Right lobe of liver (tissue), 6 donors: ENCODE measurements around the gene NUDT22. TPM values are rescaled to one million over a fixed set of nuclear protein-coding genes. Genes with fewer than 3 reads are reported as not detected.
A peak's percentile ranks its signal among the peaks of the same experiment; 100 is the strongest.

Experiments
- ATAC-seq, 4 donors: fragments of 200-7000 bp; cut with Tn5 transposase; one replicate each; pipeline ENCODE4 v1.9.1; 2020; ENCODE audit warnings: mild to moderate bottlenecking in 4 of 4, moderate library complexity in 4 of 4
- DNase-seq, 3 donors: peaks; one replicate each; pipeline ENCODE4 v3.0.0-alpha.2; 2020
- H3K27ac ChIP-seq, 3 donors: fragments of 200-600 bp; one replicate each; pipeline ENCODE4 v1.8.0; 2022
- H3K27me3 ChIP-seq, 2 donors: fragments of 200-600 bp; one replicate each; pipeline ENCODE4 v1.8.0; 2022
- H3K36me3 ChIP-seq, 4 donors: fragments of 200-600 bp; sonication (generic) in 1 of 4; one replicate each; pipeline versions ENCODE4 v1.5.1 to v1.8.0; 2017 to 2022; ENCODE audit warnings: control low read depth in 1 of 4
- H3K4me1 ChIP-seq, 4 donors: fragments of 200-600 bp; sonication (generic) in 1 of 4; one replicate each; pipeline versions ENCODE4 v1.5.1 to v1.8.0; 2017 to 2022; ENCODE audit warnings: control low read depth in 1 of 4
- H3K4me3 ChIP-seq, 3 donors: fragments of 200-600 bp; one replicate each; pipeline ENCODE4 v1.8.0; 2022
- H3K9me3 ChIP-seq, 4 donors: fragments of 200-600 bp; sonication (generic) in 1 of 4; one replicate each; pipeline versions ENCODE4 v1.5.1 to v1.8.0; 2017 to 2022; ENCODE audit warnings: control low read depth in 1 of 4
- POLR2A ChIP-seq: fragments of 450-650 bp; IDR thresholded peaks from one replicate; pipeline ENCODE4 v1.6.1; 2017; ENCODE audit warnings: antibody characterized with exemption, mild to moderate bottlenecking
- WGBS: methylation state at CpG from one replicate; pipeline ENCODE4 v1.1.6; 2018; ENCODE audit warnings: low coverage, low lambda C conversion rate; ENCODE audit not compliant: insufficient coverage; ENCODE audit errors: missing lambda C conversion rate; 5-methylcytosine and 5-hydroxymethylcytosine counted together
- intact Hi-C, 2 donors: fragments of 100-400 bp; cut with DNase I; formaldehyde crosslinking; loops; one replicate each; pipeline versions ENCODE4 v1.11.2 to v1.14.1; 2022
- total RNA-seq, 6 experiments: library from RNA; depleted of rRNA in 2 of 6; stranded (reverse); fragments of >200 nt in 2 of 6; fragmentation: NEBNext Ultra II Directional in 3 of 6; extraction: Animal tissue kit (Norgen Biotek cat#: 25700) in 3 of 6; gene quantifications; one replicate each; pipeline versions ENCODE4 v1.1.0 to v1.2.4, GENCODE V29; 2016 to 2023
- TF ChIP-seq, protein P1 (sequence below), 4 donors: fragments of 200-600 bp in 3 of 4; fragments of 450-650 bp in 1 of 4; IDR thresholded peaks; one replicate each; pipeline versions ENCODE4 v1.5.1 to v1.8.0; 2016 to 2022; ENCODE audit warnings: antibody characterized with exemption in 4 of 4, mild to moderate bottlenecking in 2 of 4
- donor health status: DM: no; HTN: yes; CAD: no.
- donor health status: DM: no; HTN: no; CAD: no.
- donor health status: DM: no; HTN: no; CAD: no.
- donor health status: DM: no; HTN: yes; CAD: no.
- donor health status: DM: no; HTN: yes; CAD: no.

NUDT22 gene
- total RNA-seq, 6 experiments from 2014 or later, result 23.2 to 46.7 (median 32.1) TPM

DNA sequence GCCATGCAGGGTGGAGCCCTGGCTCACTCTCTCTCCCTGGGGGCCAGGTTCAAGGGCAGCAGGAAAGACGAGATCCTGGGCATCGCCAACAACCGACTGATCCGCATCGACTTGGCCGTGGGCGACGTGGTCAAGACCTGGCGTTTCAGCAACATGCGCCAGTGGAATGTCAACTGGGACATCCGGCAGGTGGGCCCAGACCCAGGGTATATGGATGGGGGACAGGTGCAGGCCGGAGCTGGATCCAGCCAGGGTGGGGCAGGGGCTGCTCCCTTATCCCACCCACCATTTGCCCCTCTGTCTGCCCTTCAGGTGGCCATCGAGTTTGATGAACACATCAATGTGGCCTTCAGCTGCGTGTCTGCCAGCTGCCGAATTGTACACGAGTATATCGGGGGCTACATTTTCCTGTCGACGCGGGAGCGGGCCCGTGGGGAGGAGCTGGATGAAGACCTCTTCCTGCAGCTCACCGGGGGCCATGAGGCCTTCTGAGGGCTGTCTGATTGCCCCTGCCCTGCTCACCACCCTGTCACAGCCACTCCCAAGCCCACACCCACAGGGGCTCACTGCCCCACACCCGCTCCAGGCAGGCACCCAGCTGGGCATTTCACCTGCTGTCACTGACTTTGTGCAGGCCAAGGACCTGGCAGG, 2.9 kb upstream of the NUDT22 start:
- no peaks in the 10 kb centered on the region for H3K9me3 ChIP-seq
- intact Hi-C loops, result no loop called here
- H3K36me3 ChIP-seq, result peaks cover 0 to 28% (median 0%) of the 10 kb centered on the region in 4 donors
- no peak overlapping the region for H3K4me3 ChIP-seq
- WGBS, result 57% methylated on average over 2 of the region's 24 CpGs
- TF ChIP-seq, protein P1, sequence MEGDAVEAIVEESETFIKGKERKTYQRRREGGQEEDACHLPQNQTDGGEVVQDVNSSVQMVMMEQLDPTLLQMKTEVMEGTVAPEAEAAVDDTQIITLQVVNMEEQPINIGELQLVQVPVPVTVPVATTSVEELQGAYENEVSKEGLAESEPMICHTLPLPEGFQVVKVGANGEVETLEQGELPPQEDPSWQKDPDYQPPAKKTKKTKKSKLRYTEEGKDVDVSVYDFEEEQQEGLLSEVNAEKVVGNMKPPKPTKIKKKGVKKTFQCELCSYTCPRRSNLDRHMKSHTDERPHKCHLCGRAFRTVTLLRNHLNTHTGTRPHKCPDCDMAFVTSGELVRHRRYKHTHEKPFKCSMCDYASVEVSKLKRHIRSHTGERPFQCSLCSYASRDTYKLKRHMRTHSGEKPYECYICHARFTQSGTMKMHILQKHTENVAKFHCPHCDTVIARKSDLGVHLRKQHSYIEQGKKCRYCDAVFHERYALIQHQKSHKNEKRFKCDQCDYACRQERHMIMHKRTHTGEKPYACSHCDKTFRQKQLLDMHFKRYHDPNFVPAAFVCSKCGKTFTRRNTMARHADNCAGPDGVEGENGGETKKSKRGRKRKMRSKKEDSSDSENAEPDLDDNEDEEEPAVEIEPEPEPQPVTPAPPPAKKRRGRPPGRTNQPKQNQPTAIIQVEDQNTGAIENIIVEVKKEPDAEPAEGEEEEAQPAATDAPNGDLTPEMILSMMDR (IDR thresholded peaks at IDR 0.05), result no peak
- TF ChIP-seq POLR2A, result no peak
- peak in 1 of 4 donors; percentile 1 for ATAC-seq
- no peaks in the 10 kb centered on the region for H3K27me3 ChIP-seq
- H3K27ac ChIP-seq, result no peak overlapping the region
- peak in 2 of 3 donors; percentile 38 to 52 for DNase-seq
- H3K4me1 ChIP-seq, result peaks cover 4 to 29% (median 17%) of the 10 kb centered on the region in 4 donors

DNA sequence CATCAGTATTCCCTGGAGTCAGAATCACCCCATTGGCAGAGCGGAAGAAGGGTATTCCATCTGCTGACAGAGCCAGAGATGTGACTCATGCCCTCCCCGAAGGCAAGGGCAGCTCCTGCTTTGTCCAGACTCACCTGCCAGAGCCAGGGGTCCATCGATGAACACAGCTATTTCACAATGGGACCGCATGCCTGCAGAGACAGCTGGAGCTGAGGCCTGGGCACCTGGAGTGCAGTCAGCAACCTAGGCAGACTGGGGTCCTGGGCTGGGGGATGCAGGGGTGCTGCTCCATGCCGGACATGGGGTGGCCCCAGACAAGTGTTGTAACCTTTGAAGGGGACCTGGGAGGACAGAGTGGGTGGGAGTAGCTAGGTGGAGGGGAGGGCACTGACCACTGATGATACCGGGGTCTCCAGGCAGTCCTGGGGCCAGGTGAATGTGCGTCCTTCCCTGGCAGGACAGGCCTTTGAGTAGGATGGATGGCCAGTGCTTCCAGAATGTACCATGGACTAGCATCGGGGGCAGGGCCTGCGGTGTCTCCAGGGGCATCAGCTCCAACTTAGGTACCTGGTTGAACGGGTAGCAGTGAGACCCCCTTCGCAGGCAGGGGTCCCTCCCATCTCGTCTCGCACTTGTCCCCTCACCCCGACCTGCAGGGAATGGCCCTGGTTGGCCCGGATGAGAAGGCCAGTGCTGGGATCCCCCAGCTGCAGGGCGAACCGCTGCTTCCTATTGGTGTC, 1.8 kb upstream of the NUDT22 start:
- no peak for TF ChIP-seq POLR2A
- TF ChIP-seq, protein P1 (IDR thresholded peaks at IDR 0.05), result no peak
- Histone ChIP-seq H3K27me3 (no peaks in the 10 kb centered on the region), H3K27ac (no peak overlapping the region), H3K9me3 (no peaks in the 10 kb centered on the region), H3K4me1 (peaks cover 4 to 18% (median 11%) of the 10 kb centered on the region in 4 donors), H3K36me3 (peaks cover 0 to 28% (median 0%) of the 10 kb centered on the region in 4 donors), H3K4me3 (no peak overlapping the region)
- DNase-seq, result peak in 1 of 3 donors; percentile 49
- intact Hi-C loops, result no loop called here
- 100% methylated on average over 1 of the region's 17 CpGs for WGBS
- no peak for ATAC-seq

DNA sequence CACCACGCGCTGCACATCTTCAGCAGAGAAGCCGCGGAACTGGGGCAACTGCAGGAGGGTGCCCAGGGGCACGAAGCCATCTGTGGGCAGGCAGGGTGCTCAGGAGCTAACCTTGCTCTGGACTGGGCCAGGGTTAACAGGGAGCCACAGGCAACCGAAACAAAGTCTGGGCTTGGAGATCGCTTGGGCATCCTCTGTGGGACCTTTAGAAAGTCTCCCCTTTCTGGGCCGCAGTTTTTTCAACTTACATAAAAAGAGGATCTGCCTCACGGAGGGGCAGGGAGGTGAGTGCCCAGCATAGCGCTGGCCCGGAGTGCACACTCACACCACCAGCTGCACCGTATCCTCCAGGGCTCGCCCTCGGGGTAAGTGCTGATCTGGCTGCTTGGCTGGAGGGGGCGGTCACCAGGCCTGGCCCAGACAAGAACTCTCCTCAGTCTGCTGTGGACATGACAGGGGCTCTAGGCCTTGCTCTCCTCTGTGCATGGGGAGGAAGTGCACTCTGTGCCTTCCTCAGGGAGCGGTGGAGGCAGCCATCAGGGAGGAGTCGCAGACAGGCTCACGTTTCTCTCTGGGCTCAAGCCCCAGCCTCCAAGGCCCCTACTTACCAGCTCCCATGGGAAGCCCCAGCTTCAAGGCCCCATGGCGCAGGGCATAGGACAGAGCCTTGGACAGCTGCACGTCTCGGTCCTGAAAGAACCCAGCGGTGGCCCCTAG, 1.0 kb upstream of the NUDT22 start:
- intact Hi-C loops, result no loop called here
- ATAC-seq, result no peak

DNA sequence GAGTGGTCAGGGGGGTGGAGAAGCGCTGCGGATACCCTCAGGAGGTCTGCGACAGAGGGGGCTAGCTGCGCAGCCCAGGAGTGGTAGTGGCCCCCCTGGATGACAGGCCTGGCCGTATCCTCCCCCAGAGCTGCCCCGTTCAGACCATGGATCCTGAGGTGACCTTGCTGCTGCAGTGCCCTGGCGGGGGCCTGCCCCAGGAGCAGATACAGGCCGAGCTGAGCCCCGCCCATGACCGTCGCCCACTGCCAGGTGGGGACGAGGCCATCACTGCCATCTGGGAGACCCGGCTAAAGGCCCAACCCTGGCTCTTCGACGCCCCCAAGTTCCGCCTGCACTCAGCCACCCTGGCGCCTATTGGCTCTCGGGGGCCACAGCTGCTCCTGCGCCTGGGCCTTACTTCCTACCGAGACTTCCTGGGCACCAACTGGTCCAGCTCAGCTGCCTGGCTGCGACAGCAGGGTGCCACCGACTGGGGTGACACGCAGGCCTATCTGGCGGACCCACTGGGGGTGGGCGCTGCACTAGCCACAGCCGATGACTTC, 505 bp downstream of the NUDT22 start:
- Histone ChIP-seq H3K27me3 (no peaks in the 10 kb centered on the region), H3K4me1 (peaks cover 4 to 24% (median 11%) of the 10 kb centered on the region in 4 donors), H3K4me3 (peak overlapping the region; percentile 67 to 95 (median 89)), H3K9me3 (no peaks in the 10 kb centered on the region), H3K27ac (peak overlapping the region; percentile 60 to 94 (median 91)), H3K36me3 (peaks cover 0 to 8% (median 0%) of the 10 kb centered on the region in 4 donors)
- DNase-seq (peak; percentile 61 to 71 (median 63)), ATAC-seq (peak; percentile 30 to 45 (median 36))
- TF ChIP-seq, protein P1 (IDR thresholded peaks at IDR 0.05), result no peak
- no peak for TF ChIP-seq POLR2A
- intact Hi-C loops, result no loop called here
- no CpG with 5 or more reads among the region's 26 CpGs for WGBS

More for the DNA sequence above, 1.0 kb upstream of the NUDT22 start:
- no peaks in the 10 kb centered on the region for H3K9me3 ChIP-seq
- TF ChIP-seq, protein P1 (IDR thresholded peaks at IDR 0.05), result no peak
- TF ChIP-seq POLR2A, result no peak
- DNase-seq, result peak in 2 of 3 donors; percentile 28 to 54
- H3K4me3 ChIP-seq, result peak overlapping the region; percentile 67 to 95 (median 89)
- peaks cover 4 to 24% (median 11%) of the 10 kb centered on the region in 4 donors for H3K4me1 ChIP-seq
- H3K27me3 ChIP-seq, result no peaks in the 10 kb centered on the region
- no CpG with 5 or more reads among the region's 22 CpGs for WGBS
- peaks cover 0 to 23% (median 0%) of the 10 kb centered on the region in 4 donors for H3K36me3 ChIP-seq
- H3K27ac ChIP-seq, result peak overlapping the region; percentile 60 to 94 (median 91)
